HEK293T (cell line): ENCODE data around the gene BNIP5.

Experiments used
- PKNOX1 ChIP-seq: fragments of 450-650 bp; IDR thresholded peaks from 2 replicates; pipeline ENCODE4 v1.6.1; 2016
- SUZ12 ChIP-seq: fragments of 450-650 bp; IDR thresholded peaks from 2 replicates; pipeline ENCODE4 v1.6.1; 2016; ENCODE audit warnings: mild to moderate bottlenecking

DNA sequence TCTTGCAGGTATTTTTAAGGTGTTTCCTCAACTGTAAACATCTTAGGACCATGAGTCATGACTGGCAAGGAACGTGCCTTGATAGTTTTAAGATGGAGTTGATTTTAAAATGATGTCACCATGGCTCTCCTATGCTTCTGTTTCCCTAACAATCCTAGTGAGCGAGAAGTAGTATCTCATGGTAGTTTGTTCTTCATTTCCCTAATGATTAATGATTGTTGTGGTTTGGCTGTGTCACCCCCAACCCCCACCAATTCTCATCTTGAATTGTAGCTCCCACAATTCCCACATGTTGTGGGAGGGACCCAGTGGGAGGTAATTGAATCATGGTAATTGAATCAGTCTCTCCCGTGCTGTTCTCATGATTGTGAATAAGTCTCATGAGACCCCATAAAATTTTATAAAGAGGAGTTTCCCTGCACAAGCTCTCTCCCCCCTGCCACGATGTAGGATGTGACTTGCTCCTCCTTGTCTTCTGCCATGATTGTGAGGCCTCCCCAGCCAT, 16.8 kb upstream of the BNIP5 start:
- TF ChIP-seq PKNOX1 (no peak), SUZ12 (no peak)
